Measurements from ENCODE around the gene SSTR5.

DNA sequence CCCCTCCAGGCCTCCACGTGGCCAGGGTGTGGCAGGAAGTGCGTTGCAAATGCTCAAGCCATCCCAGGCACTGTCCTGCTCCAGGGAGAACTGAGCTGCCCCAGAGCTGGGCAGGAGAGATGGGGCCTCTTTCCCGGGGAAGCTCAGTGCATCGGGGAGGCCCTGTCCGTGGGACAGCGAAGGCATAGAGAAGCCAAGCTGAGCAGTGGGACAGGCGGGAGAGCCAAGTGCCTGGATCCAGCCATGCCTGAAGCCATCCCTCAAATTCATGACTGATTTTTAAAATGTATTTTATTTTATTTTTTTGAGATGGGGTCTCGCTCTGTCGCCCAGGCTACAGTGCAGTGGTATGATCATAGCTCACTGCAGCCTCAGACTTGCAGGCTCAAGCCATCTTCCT, 25.4 kb upstream of the SSTR5 start:
- TF ChIP-seq, protein P1, sequence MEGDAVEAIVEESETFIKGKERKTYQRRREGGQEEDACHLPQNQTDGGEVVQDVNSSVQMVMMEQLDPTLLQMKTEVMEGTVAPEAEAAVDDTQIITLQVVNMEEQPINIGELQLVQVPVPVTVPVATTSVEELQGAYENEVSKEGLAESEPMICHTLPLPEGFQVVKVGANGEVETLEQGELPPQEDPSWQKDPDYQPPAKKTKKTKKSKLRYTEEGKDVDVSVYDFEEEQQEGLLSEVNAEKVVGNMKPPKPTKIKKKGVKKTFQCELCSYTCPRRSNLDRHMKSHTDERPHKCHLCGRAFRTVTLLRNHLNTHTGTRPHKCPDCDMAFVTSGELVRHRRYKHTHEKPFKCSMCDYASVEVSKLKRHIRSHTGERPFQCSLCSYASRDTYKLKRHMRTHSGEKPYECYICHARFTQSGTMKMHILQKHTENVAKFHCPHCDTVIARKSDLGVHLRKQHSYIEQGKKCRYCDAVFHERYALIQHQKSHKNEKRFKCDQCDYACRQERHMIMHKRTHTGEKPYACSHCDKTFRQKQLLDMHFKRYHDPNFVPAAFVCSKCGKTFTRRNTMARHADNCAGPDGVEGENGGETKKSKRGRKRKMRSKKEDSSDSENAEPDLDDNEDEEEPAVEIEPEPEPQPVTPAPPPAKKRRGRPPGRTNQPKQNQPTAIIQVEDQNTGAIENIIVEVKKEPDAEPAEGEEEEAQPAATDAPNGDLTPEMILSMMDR (IDR thresholded peaks at IDR 0.05; ENCODE audit: low read length): no peak
- no peak for TF ChIP-seq EZH2phosphoT487 (IDR thresholded peaks at IDR 0.05; ENCODE audit: low read length)
